Measurements from ENCODE around the gene NUBPL. TPM values are rescaled to one million over a fixed set of nuclear protein-coding genes. Genes with fewer than 3 reads are reported as not detected.
"Not testable (repeated sequence)": the region's sequence is repeated elsewhere in the genome, so short reads cannot be mapped to it uniquely, and the experiment has no call there.

NUBPL gene
- total RNA-seq, 1 donor from 2014 or later: 11.0 TPM

- H3K9ac ChIP-seq (ENCODE audit: low read depth in 1 of 3, low read length in 3 of 3); H3K4me3 ChIP-seq (ENCODE audit: low read length in 3 of 3); H3K4me1 ChIP-seq (ENCODE audit: control insufficient read depth in 3 of 3, insufficient read depth in 3 of 3, low read length in 3 of 3); H3K27me3 ChIP-seq (ENCODE audit: control insufficient read depth in 3 of 3, insufficient read depth in 3 of 3, low read length in 3 of 3); H3K9me3 ChIP-seq (ENCODE audit: control insufficient read depth in 3 of 3, low read length in 3 of 3); H3K36me3 ChIP-seq (ENCODE audit: control insufficient read depth in 3 of 3, insufficient read depth in 3 of 3, low read length in 3 of 3); H3K27ac ChIP-seq (ENCODE audit: low read depth, low read length): not testable (repeated sequence)
Measured at GRCh38 chr14:31813724-31814490, 252.7 kb downstream of the NUBPL start.

- Histone ChIP-seq H3K36me3 (ENCODE audit: control insufficient read depth in 3 of 3, insufficient read depth in 3 of 3, low read length in 3 of 3) (no peaks in the 10 kb centered on the region), H3K27ac (ENCODE audit: low read depth, low read length) (no peak overlapping the region), H3K9ac (ENCODE audit: low read depth in 1 of 3, low read length in 3 of 3) (no peak overlapping the region), H3K27me3 (ENCODE audit: control insufficient read depth in 3 of 3, insufficient read depth in 3 of 3, low read length in 3 of 3) (no peaks in the 10 kb centered on the region), H3K4me1 (ENCODE audit: control insufficient read depth in 3 of 3, insufficient read depth in 3 of 3, low read length in 3 of 3) (no peaks in the 10 kb centered on the region), H3K4me3 (ENCODE audit: low read length in 3 of 3) (no peak overlapping the region), H3K9me3 (ENCODE audit: control insufficient read depth in 3 of 3, low read length in 3 of 3) (no peaks in the 10 kb centered on the region)
Measured at GRCh38 chr14:31819281-31819680, 258.1 kb downstream of the NUBPL start.

- no peak overlapping the region for H3K9ac ChIP-seq (ENCODE audit: low read depth in 1 of 3, low read length in 3 of 3)
- H3K4me1 ChIP-seq (ENCODE audit: control insufficient read depth in 3 of 3, insufficient read depth in 3 of 3, low read length in 3 of 3): no peaks in the 10 kb centered on the region
- no peaks in the 10 kb centered on the region for H3K9me3 ChIP-seq (ENCODE audit: control insufficient read depth in 3 of 3, low read length in 3 of 3)
- H3K27me3 ChIP-seq (ENCODE audit: control insufficient read depth in 3 of 3, insufficient read depth in 3 of 3, low read length in 3 of 3): no peaks in the 10 kb centered on the region
- no peaks in the 10 kb centered on the region for H3K36me3 ChIP-seq (ENCODE audit: control insufficient read depth in 3 of 3, insufficient read depth in 3 of 3, low read length in 3 of 3)
- H3K4me3 ChIP-seq (ENCODE audit: low read length in 3 of 3): no peak overlapping the region
- H3K27ac ChIP-seq (ENCODE audit: low read depth, low read length): no peak overlapping the region
Measured at GRCh38 chr14:31825459-31825858, 264.3 kb downstream of the NUBPL start.

- H3K27ac ChIP-seq (ENCODE audit: low read depth, low read length): no peak overlapping the region
- H3K9me3 ChIP-seq (ENCODE audit: control insufficient read depth in 3 of 3, low read length in 3 of 3): no peaks in the 10 kb centered on the region
- H3K36me3 ChIP-seq (ENCODE audit: control insufficient read depth in 3 of 3, insufficient read depth in 3 of 3, low read length in 3 of 3): no peaks in the 10 kb centered on the region
- H3K27me3 ChIP-seq (ENCODE audit: control insufficient read depth in 3 of 3, insufficient read depth in 3 of 3, low read length in 3 of 3): no peaks in the 10 kb centered on the region
- H3K4me1 ChIP-seq (ENCODE audit: control insufficient read depth in 3 of 3, insufficient read depth in 3 of 3, low read length in 3 of 3): no peaks in the 10 kb centered on the region
- H3K4me3 ChIP-seq (ENCODE audit: low read length in 3 of 3): no peak overlapping the region
- H3K9ac ChIP-seq (ENCODE audit: low read depth in 1 of 3, low read length in 3 of 3): no peak overlapping the region
Measured at GRCh38 chr14:31827325-31827724, 266.1 kb downstream of the NUBPL start.

GRCh38 chr14:31828946-31829868 is 268.0 kb downstream of the NUBPL start:
- no peak overlapping the region for H3K27ac ChIP-seq (ENCODE audit: low read depth, low read length)
- no peak overlapping the region for H3K9ac ChIP-seq (ENCODE audit: low read depth in 1 of 3, low read length in 3 of 3)
- H3K36me3 ChIP-seq (ENCODE audit: control insufficient read depth in 3 of 3, insufficient read depth in 3 of 3, low read length in 3 of 3): no peaks in the 10 kb centered on the region
- H3K4me1 ChIP-seq (ENCODE audit: control insufficient read depth in 3 of 3, insufficient read depth in 3 of 3, low read length in 3 of 3): no peaks in the 10 kb centered on the region
- no peaks in the 10 kb centered on the region for H3K27me3 ChIP-seq (ENCODE audit: control insufficient read depth in 3 of 3, insufficient read depth in 3 of 3, low read length in 3 of 3)
- H3K9me3 ChIP-seq (ENCODE audit: control insufficient read depth in 3 of 3, low read length in 3 of 3): no peaks in the 10 kb centered on the region
- no peak overlapping the region for H3K4me3 ChIP-seq (ENCODE audit: low read length in 3 of 3)

GRCh38 chr14:31834616-31835015 is 273.4 kb downstream of the NUBPL start:
- H3K9me3 ChIP-seq (ENCODE audit: control insufficient read depth in 3 of 3, low read length in 3 of 3): no peaks in the 10 kb centered on the region
- no peak overlapping the region for H3K4me3 ChIP-seq (ENCODE audit: low read length in 3 of 3)
- H3K9ac ChIP-seq (ENCODE audit: low read depth in 1 of 3, low read length in 3 of 3): no peak overlapping the region
- no peaks in the 10 kb centered on the region for H3K4me1 ChIP-seq (ENCODE audit: control insufficient read depth in 3 of 3, insufficient read depth in 3 of 3, low read length in 3 of 3)
- H3K27ac ChIP-seq (ENCODE audit: low read depth, low read length): no peak overlapping the region
- no peaks in the 10 kb centered on the region for H3K27me3 ChIP-seq (ENCODE audit: control insufficient read depth in 3 of 3, insufficient read depth in 3 of 3, low read length in 3 of 3)
- H3K36me3 ChIP-seq (ENCODE audit: control insufficient read depth in 3 of 3, insufficient read depth in 3 of 3, low read length in 3 of 3): no peaks in the 10 kb centered on the region

GRCh38 chr14:31835049-31835448 is 273.8 kb downstream of the NUBPL start:
- no peaks in the 10 kb centered on the region for H3K36me3 ChIP-seq (ENCODE audit: control insufficient read depth in 3 of 3, insufficient read depth in 3 of 3, low read length in 3 of 3)
- no peaks in the 10 kb centered on the region for H3K9me3 ChIP-seq (ENCODE audit: control insufficient read depth in 3 of 3, low read length in 3 of 3)
- no peaks in the 10 kb centered on the region for H3K4me1 ChIP-seq (ENCODE audit: control insufficient read depth in 3 of 3, insufficient read depth in 3 of 3, low read length in 3 of 3)
- no peak overlapping the region for H3K9ac ChIP-seq (ENCODE audit: low read depth in 1 of 3, low read length in 3 of 3)
- no peak overlapping the region for H3K4me3 ChIP-seq (ENCODE audit: low read length in 3 of 3)
- no peak overlapping the region for H3K27ac ChIP-seq (ENCODE audit: low read depth, low read length)
- H3K27me3 ChIP-seq (ENCODE audit: control insufficient read depth in 3 of 3, insufficient read depth in 3 of 3, low read length in 3 of 3): no peaks in the 10 kb centered on the region

- Histone ChIP-seq H3K27me3 (ENCODE audit: control insufficient read depth in 3 of 3, insufficient read depth in 3 of 3, low read length in 3 of 3) (no peaks in the 10 kb centered on the region), H3K4me1 (ENCODE audit: control insufficient read depth in 3 of 3, insufficient read depth in 3 of 3, low read length in 3 of 3) (no peaks in the 10 kb centered on the region), H3K36me3 (ENCODE audit: control insufficient read depth in 3 of 3, insufficient read depth in 3 of 3, low read length in 3 of 3) (no peaks in the 10 kb centered on the region), H3K27ac (ENCODE audit: low read depth, low read length) (no peak overlapping the region), H3K9ac (ENCODE audit: low read depth in 1 of 3, low read length in 3 of 3) (no peak overlapping the region), H3K4me3 (ENCODE audit: low read length in 3 of 3) (no peak overlapping the region), H3K9me3 (ENCODE audit: control insufficient read depth in 3 of 3, low read length in 3 of 3) (no peaks in the 10 kb centered on the region)
Measured at GRCh38 chr14:31837031-31837430, 275.8 kb downstream of the NUBPL start.

GRCh38 chr14:31842899-31843298 is 281.7 kb downstream of the NUBPL start:
- Histone ChIP-seq H3K4me1 (ENCODE audit: control insufficient read depth in 3 of 3, insufficient read depth in 3 of 3, low read length in 3 of 3) (no peaks in the 10 kb centered on the region), H3K9ac (ENCODE audit: low read depth in 1 of 3, low read length in 3 of 3) (no peak overlapping the region), H3K36me3 (ENCODE audit: control insufficient read depth in 3 of 3, insufficient read depth in 3 of 3, low read length in 3 of 3) (no peaks in the 10 kb centered on the region), H3K4me3 (ENCODE audit: low read length in 3 of 3) (no peak overlapping the region), H3K9me3 (ENCODE audit: control insufficient read depth in 3 of 3, low read length in 3 of 3) (no peaks in the 10 kb centered on the region), H3K27ac (ENCODE audit: low read depth, low read length) (no peak overlapping the region), H3K27me3 (ENCODE audit: control insufficient read depth in 3 of 3, insufficient read depth in 3 of 3, low read length in 3 of 3) (no peaks in the 10 kb centered on the region)
